SHP77 (cell line): ENCODE measurements around the gene COX4I2.

Experiments used
- DNase-seq, 2 experiments: peaks; one replicate each; lab custom pipeline; 2025; lab: John Stamatoyannopoulos, UW

The COX4I2 gene

DNA sequence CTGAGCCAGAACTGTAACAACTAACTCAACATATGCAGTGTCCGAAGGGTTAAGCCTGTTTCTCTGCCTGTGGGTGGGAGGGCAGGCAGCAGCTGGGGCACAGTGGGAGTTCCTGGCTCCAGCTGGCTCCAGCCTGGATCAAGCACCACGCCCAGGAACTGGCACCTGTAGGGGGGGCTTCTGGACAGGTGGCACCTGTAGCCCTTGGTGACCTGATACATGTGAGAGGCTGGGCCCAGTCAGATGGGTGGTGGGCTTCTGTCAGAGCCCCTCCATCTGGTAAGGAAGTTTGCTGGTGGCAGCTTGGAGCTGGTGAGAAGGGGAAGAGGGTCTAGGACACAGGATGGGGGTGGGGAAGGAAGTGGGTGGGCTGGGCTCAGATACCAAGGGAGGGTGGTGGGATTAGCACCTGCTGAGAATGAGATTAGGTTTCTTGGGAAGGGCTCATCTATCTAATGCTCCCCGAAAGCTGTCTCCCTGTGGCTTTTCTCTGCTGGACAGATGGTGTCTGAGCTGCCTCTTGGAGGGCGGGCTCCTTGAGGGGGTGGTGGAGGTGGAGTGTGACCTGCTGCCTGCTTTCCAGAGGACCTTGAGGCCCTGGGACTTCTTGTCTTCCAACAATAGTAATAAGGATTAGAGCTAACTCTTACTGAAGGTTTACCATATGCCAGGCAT lies 56.4 kb downstream of the COX4I2 start:
- peak; percentile 8 to 44 for DNase-seq
